Measurements from ENCODE around the gene BICD2.

BICD2 gene

DNA sequence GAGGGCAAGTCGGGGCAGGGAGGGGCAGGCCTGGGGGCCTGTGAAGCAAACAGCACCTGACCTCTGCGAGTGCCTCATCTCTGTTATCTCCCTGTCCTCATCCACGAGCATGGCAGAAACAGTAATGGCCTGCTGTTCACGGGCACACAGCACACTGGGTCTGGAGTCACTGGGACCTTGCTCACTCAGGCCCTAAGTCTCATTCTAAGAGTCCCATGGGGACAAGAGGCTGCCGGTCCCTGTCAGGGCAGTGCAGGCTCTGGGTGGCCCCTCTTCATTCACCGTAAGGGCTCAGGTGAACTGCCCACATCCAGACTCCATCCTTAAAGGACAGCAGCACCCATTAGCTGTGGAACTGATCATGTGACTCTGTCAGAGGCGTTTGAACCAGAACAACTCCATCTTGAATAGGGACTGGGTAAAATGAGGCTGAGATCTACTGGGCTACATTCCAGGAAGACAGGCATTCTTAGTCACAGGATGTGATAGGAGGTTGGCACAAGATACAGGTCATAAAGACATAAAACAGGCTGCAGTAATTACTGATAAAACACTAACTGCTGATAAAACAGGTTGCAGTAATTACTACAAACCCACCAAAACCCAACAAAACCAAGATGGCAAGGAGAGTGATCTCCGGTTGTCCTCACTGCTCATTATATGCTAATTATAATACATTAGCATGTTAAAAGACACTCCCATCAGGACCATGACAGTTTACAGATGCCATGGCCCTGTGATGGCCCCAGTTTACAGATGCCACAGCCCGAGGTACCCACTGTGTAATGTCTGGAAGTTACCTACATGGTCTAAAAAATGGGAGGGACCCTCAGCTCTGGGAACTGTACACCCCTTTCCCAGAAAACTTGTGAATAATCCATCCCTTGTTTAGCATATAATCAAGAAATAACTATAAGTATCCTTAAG is 28.7 kb downstream of the BICD2 start:
- no peak overlapping the region for H3K9ac ChIP-seq (ENCODE audit: low read depth, low read length)
- H3K9me3 ChIP-seq (ENCODE audit: control insufficient read depth, insufficient read depth, low read length) = no peaks in the 10 kb centered on the region
- H3K4me1 ChIP-seq (ENCODE audit: control insufficient read depth, insufficient read depth, low read length) = peaks cover 7% of the 10 kb centered on the region; the same call in 1 of the 2 replicates
- no peaks in the 10 kb centered on the region for H3K36me3 ChIP-seq (ENCODE audit: control insufficient read depth, insufficient read depth, low read length)
- no peak overlapping the region for H3K4me3 ChIP-seq (ENCODE audit: low read depth, low read length)
- no peaks in the 10 kb centered on the region for H3K27me3 ChIP-seq (ENCODE audit: control insufficient read depth, insufficient read depth, low read length)
- H3K27ac ChIP-seq (ENCODE audit: low read depth, low read length) = no peak overlapping the region

DNA sequence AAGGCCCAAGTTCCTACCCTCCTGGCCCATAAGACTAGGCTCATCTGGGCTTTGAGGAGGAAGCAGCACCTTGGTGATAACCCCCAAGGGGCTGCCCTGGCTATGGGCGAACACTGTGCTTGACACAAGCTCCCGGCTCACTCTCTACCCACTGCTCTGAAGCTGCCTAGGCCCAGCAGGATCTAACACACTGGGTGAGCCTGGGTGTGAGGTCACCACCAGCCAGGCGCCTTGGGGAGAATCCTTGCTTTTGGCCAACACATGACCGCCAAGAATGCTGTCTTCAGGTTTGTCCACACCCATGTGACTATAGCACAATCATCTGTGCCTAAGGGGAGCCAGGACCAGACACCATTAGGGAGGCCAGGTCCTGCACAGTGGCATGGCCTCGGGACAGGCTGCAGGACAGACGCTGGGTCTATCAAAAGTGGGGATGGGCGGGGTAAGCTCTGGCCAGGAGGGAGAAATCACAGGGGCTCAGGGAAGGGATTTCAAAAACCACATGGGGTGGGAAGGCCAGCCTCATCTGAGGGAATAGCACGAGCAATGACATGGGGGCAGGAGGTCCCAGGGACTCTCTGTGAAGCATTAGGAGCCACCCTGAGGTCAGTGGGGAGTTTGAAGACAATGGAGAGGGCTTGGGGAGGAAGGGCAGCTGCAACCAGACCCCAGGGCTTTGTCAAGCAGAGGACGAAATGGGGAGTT is 29.6 kb downstream of the BICD2 start:
- no peaks in the 10 kb centered on the region for H3K9me3 ChIP-seq (ENCODE audit: control insufficient read depth, insufficient read depth, low read length)
- H3K27ac ChIP-seq (ENCODE audit: low read depth, low read length) = no peak overlapping the region

DNA sequence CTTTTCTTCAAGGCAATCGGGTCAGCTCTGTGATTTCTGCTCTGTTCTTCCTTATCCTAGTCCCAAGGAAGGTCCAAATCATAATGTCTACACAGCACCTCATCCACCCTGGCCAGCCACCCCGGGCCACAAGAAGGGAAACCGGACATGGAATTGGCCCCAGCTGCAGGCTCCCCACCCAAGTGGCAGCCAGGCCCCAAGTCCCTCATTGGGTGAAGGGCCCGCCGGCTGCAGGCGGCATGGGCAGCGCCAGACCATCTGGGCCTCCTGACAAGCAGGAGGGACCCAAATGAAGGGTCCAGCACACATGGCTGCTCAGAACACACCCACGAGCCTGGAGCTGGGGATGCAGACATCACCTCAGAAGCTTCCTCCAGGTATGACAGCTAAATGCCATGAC is 33.7 kb downstream of the BICD2 start:
- no peaks in the 10 kb centered on the region for H3K27me3 ChIP-seq (ENCODE audit: control insufficient read depth, insufficient read depth, low read length)
- H3K27ac ChIP-seq (ENCODE audit: low read depth, low read length) = no peak overlapping the region
- no peak overlapping the region for H3K4me3 ChIP-seq (ENCODE audit: low read depth, low read length)
- peaks cover 29% of the 10 kb centered on the region for H3K36me3 ChIP-seq (ENCODE audit: control insufficient read depth, insufficient read depth, low read length)
- H3K4me1 ChIP-seq (ENCODE audit: control insufficient read depth, insufficient read depth, low read length) = no peaks in the 10 kb centered on the region
- H3K9me3 ChIP-seq (ENCODE audit: control insufficient read depth, insufficient read depth, low read length) = no peaks in the 10 kb centered on the region
- no peak overlapping the region for H3K9ac ChIP-seq (ENCODE audit: low read depth, low read length)

More for the DNA sequence above, 29.6 kb downstream of the BICD2 start:
- Histone ChIP-seq H3K36me3 (ENCODE audit: control insufficient read depth, insufficient read depth, low read length) (no peaks in the 10 kb centered on the region), H3K9ac (ENCODE audit: low read depth, low read length) (no peak overlapping the region), H3K4me1 (ENCODE audit: control insufficient read depth, insufficient read depth, low read length) (peaks cover 7% of the 10 kb centered on the region; the same call in 1 of the 2 replicates), H3K27me3 (ENCODE audit: control insufficient read depth, insufficient read depth, low read length) (no peaks in the 10 kb centered on the region), H3K4me3 (ENCODE audit: low read depth, low read length) (no peak overlapping the region)

DNA sequence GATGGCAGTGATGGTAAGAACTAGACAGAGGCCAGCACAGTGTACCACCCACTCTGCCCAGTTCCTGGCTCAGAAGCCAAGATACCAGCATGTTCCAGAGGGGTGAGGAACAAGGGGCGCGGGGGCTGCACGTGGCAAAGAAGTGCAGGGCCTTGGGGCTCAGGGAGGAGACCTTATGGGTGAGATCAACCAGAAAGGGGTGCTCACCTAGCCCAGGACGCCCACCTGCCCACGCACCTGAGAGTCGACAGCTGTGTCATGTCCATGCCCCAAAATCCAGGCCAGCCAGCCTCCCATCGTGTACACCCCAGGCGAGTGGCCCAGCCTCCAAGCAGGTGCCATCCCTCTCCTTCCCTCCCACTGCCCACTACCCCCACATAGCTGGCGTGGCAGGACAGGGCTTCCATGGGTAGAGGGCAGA is 34.9 kb downstream of the BICD2 start:
- H3K9me3 ChIP-seq (ENCODE audit: control insufficient read depth, insufficient read depth, low read length) = no peaks in the 10 kb centered on the region
- no peak overlapping the region for H3K27ac ChIP-seq (ENCODE audit: low read depth, low read length)
- H3K9ac ChIP-seq (ENCODE audit: low read depth, low read length) = no peak overlapping the region
- peaks cover 32% of the 10 kb centered on the region for H3K36me3 ChIP-seq (ENCODE audit: control insufficient read depth, insufficient read depth, low read length)
- no peaks in the 10 kb centered on the region for H3K4me1 ChIP-seq (ENCODE audit: control insufficient read depth, insufficient read depth, low read length)
- no peak overlapping the region for H3K4me3 ChIP-seq (ENCODE audit: low read depth, low read length)
- H3K27me3 ChIP-seq (ENCODE audit: control insufficient read depth, insufficient read depth, low read length) = no peaks in the 10 kb centered on the region

DNA sequence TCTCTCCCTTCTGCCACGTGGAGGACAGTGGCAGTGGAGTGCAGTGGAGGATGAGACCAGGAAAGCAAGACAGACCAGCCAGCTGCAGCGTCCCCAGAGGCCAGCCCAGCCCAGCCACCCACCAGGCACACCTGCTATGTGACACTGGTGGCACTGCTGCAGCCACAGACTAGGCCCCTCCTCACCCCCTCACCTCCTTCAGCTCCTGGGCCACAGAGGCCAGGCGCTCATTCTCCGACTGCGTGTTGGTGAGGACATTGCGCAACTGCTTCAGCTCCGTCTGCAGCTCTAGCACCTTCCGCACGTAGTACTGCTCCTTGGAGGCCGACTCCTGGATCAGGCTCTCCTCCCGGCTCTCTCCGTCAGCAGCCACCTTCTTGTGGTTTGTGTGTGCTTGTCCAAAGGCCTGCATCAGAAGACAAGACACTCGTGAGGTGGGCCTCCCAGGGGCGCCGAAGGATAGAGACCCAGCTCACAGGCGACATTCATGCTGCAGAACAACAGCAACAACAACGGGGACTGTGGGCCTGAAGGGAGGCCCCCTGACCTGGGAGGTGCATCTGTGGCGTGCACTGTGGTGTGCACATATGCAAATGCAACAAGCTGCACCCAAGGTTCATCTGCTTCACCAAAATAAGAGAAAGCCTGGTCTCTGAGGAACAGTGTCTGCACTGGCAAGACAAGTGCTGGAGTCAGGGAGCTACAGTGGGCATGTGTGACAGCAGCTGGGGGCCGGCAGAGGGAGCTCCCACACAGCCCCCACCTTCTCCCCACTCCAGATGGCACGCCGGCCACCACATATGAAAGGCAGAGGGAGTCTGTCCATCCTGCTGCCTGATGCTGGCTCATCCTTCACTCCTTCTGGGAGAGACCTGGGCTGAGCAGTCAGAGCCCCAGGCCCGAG is 35.5 kb downstream of the BICD2 start:
- Histone ChIP-seq H3K36me3 (ENCODE audit: control insufficient read depth, insufficient read depth, low read length) (peaks cover 32% of the 10 kb centered on the region), H3K4me3 (ENCODE audit: low read depth, low read length) (no peak overlapping the region), H3K27ac (ENCODE audit: low read depth, low read length) (no peak overlapping the region), H3K9me3 (ENCODE audit: control insufficient read depth, insufficient read depth, low read length) (no peaks in the 10 kb centered on the region), H3K27me3 (ENCODE audit: control insufficient read depth, insufficient read depth, low read length) (no peaks in the 10 kb centered on the region), H3K9ac (ENCODE audit: low read depth, low read length) (no peak overlapping the region), H3K4me1 (ENCODE audit: control insufficient read depth, insufficient read depth, low read length) (no peaks in the 10 kb centered on the region)

DNA sequence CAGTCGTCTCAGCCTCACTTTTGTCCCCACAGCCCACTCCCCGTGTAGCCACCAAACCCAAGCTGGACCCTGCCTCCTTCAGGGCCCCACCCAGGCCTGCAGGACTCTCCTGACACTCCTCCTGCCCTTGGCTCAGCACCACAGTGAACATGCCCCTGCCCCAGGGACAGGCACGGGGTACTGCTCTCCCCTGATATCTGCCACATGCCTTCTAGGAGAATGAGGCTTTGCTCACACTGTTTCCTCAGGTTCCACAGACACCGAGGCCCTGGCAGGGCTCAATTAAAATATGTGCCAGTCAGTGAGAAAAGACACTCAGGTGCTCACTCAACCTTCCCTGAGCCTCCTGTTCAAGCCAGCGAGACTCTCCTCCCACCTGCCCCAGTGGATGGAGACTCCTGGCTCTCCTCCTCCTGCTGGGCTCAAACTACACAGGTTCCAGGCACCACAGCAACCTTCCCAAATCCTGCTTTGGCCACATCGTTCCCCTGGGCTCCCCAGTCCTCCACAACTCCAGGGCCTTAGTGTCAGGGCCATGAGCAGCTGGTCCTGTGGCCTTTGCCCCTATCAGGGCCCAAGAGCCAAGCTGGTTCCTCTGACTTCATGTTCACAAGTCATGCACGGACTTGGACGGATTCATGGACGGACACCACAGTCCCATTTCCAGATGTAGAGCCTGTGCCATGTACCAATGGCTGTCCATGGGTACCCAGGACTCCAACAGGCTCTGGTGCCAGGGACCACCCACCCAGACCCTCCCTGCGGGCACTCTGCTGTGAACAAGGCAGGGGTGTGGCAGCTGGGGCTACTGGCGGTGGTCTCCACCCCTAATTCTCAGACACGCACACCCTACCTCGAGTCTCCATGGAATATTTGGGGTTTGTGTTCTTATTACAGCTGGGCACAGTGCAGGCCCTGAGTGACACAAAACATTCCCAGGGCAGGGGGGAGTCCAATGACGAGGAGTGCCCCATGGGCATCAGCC is 36.6 kb downstream of the BICD2 start:
- no peak overlapping the region for H3K9ac ChIP-seq (ENCODE audit: low read depth, low read length)
- H3K36me3 ChIP-seq (ENCODE audit: control insufficient read depth, insufficient read depth, low read length) = peaks cover 32% of the 10 kb centered on the region
- no peak overlapping the region for H3K27ac ChIP-seq (ENCODE audit: low read depth, low read length)
- no peaks in the 10 kb centered on the region for H3K4me1 ChIP-seq (ENCODE audit: control insufficient read depth, insufficient read depth, low read length)
- no peaks in the 10 kb centered on the region for H3K27me3 ChIP-seq (ENCODE audit: control insufficient read depth, insufficient read depth, low read length)
- H3K4me3 ChIP-seq (ENCODE audit: low read depth, low read length) = no peak overlapping the region
- H3K9me3 ChIP-seq (ENCODE audit: control insufficient read depth, insufficient read depth, low read length) = no peaks in the 10 kb centered on the region

DNA sequence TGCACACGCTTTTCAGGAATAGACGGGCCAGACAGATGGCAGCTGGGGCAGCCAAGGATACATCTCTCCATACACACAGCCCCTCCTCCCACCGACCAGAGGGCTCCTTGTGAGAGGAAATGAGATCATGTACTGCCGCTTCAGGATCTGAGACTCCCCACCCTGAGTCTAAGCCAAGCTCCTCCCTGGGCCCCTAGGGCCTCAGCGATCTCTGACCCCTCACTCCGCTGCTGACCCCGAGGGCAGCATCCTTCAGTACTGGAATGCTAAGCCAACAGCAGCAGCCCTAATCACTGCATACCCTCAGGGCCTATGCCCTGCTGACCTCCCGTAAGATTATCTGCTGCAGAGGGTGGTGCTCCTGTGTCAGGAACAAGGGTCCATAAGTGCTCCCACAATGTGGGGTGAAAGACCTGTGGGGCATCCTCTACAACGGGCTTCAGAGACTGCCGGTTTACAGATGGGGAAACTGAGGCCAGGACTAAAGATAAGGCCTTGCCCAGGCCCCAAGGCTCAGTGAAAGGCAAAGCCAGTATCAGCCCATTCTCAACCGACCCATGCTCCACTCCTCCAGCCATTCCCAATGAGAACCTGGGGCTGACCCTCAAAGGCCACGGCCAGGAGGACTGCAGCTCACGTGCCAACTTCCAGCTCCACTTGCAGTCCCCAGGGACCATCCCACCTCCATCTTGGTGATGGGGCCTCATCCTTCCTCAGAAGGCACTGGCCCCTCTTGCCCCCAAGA is 37.5 kb downstream of the BICD2 start:
- no peak overlapping the region for H3K27ac ChIP-seq (ENCODE audit: low read depth, low read length)
- H3K9ac ChIP-seq (ENCODE audit: low read depth, low read length) = no peak overlapping the region
- H3K4me1 ChIP-seq (ENCODE audit: control insufficient read depth, insufficient read depth, low read length) = no peaks in the 10 kb centered on the region
- H3K4me3 ChIP-seq (ENCODE audit: low read depth, low read length) = no peak overlapping the region
- H3K27me3 ChIP-seq (ENCODE audit: control insufficient read depth, insufficient read depth, low read length) = no peaks in the 10 kb centered on the region
- H3K36me3 ChIP-seq (ENCODE audit: control insufficient read depth, insufficient read depth, low read length) = peaks cover 38% of the 10 kb centered on the region
- no peaks in the 10 kb centered on the region for H3K9me3 ChIP-seq (ENCODE audit: control insufficient read depth, insufficient read depth, low read length)

DNA sequence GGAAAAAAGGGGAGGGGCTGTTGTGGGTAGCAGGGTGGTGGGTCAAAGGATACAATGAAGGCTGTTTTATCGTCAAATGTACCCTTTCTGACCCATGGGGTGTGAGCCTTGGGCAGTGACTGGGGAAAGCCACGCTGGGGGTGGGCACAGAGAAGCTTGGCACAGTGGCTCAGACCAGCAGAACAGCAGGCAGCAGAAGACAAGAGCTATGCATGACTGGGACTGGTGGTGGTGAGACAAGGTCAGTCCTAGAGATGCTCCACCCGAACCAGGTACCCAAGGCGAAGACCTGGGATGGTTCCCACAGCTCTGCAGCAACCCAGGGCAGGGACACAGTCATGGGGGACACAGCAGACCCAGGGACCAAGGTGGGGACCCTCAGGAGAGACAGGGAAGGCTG is 38.3 kb downstream of the BICD2 start:
- no peak overlapping the region for H3K27ac ChIP-seq (ENCODE audit: low read depth, low read length)

DNA sequence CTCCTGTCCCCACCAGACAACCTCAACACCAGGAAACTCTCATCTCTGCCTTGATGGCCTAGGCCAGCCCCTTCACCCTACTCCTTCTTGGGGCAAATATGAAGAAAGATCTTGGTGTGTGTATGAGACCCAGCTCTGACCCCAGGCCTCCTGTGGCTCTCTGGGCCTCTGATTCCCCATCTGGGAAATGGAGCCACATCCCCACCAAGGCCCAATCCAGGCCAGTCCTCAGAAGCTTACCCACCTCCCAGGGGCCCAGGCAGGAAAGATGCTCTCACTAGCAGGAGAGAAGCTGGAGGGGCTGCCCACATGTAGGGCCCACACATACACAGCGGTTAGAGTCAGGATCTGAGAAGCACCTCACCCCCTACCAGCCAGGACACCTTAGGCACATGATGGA is 38.9 kb downstream of the BICD2 start:
- Histone ChIP-seq H3K9ac (ENCODE audit: low read depth, low read length) (no peak overlapping the region), H3K4me1 (ENCODE audit: control insufficient read depth, insufficient read depth, low read length) (no peaks in the 10 kb centered on the region), H3K4me3 (ENCODE audit: low read depth, low read length) (no peak overlapping the region), H3K36me3 (ENCODE audit: control insufficient read depth, insufficient read depth, low read length) (peaks cover 52% of the 10 kb centered on the region), H3K9me3 (ENCODE audit: control insufficient read depth, insufficient read depth, low read length) (no peaks in the 10 kb centered on the region), H3K27me3 (ENCODE audit: control insufficient read depth, insufficient read depth, low read length) (no peaks in the 10 kb centered on the region), H3K27ac (ENCODE audit: low read depth, low read length) (no peak overlapping the region)

More for the DNA sequence above, 38.3 kb downstream of the BICD2 start:
- no peak overlapping the region for H3K4me3 ChIP-seq (ENCODE audit: low read depth, low read length)
- peaks cover 46% of the 10 kb centered on the region for H3K36me3 ChIP-seq (ENCODE audit: control insufficient read depth, insufficient read depth, low read length)
- no peaks in the 10 kb centered on the region for H3K4me1 ChIP-seq (ENCODE audit: control insufficient read depth, insufficient read depth, low read length)
- no peaks in the 10 kb centered on the region for H3K9me3 ChIP-seq (ENCODE audit: control insufficient read depth, insufficient read depth, low read length)
- no peak overlapping the region for H3K9ac ChIP-seq (ENCODE audit: low read depth, low read length)
- no peaks in the 10 kb centered on the region for H3K27me3 ChIP-seq (ENCODE audit: control insufficient read depth, insufficient read depth, low read length)

Measured in HUES48 (cell line).